Fibroblast of lung (primary cell): ENCODE results near the gene TPPP3.

Source experiments
- CTCF ChIP-seq, 2 donors: IDR thresholded peaks in 1 of 2; conservative IDR thresholded peaks in 1 of 2; 1 replicate in 1 of 2; 2 replicates in 1 of 2; pipeline ENCODE4 v1.5.1; 2011 to 2012; ENCODE audit warnings: low read length in 2 of 2, control low read depth in 1 of 2, inconsistent platforms in 1 of 2, low read depth in 1 of 2, mild to moderate bottlenecking in 1 of 2
- EZH2 ChIP-seq: IDR thresholded peaks from 2 replicates; pipeline ENCODE4 v1.5.1; 2012; ENCODE audit warnings: low read length, control low read depth, mild to moderate bottlenecking; ENCODE audit errors: missing control alignments

- TF ChIP-seq CTCF (conservative IDR thresholded peaks at IDR 0.05 in 1 of 2, IDR thresholded peaks at IDR 0.05 in 1 of 2; ENCODE audit: low read depth in 1 of 2, low read length in 2 of 2) = no peak
- no peak for TF ChIP-seq EZH2
Measured at GRCh38 chr16:67430977-67431774, 37.9 kb upstream of the TPPP3 start, which contains the start of gene HSD11B2.
